Pancreas (tissue), 10 donors: ENCODE data around the gene CCDC63. TPM values are rescaled to one million over a fixed set of nuclear protein-coding genes. Genes with fewer than 3 reads are reported as not detected.
A peak's percentile ranks its signal among the peaks of the same experiment; 100 is the strongest.

ENCODE experiments used
- ATAC-seq, 4 donors: fragments of 200-7000 bp; cut with Tn5 transposase; one replicate each; pipeline versions ENCODE4 v1.8.0 to v1.9.1; 2020; ENCODE audit warnings: mild to moderate bottlenecking in 4 of 4, moderate library complexity in 4 of 4
- DNase-seq, 6 donors: peaks; one replicate each; pipeline ENCODE4 v3.0.0-alpha.2; 2020
- FAIRE-seq: peaks from 2 replicates; lab custom pipeline; 2012; peaks lifted over from hg19 to GRCh38; lab: Jason Lieb, UNC
- H3K27ac ChIP-seq, 4 donors: fragments of 200-600 bp; sonication (generic); 1 replicate in 3 of 4; 2 replicates in 1 of 4; pipeline versions ENCODE4 v1.5.0 to v1.8.0; 2020
- H3K27me3 ChIP-seq, 4 donors: fragments of 200-600 bp; one replicate each; pipeline ENCODE4 v1.8.0; 2021
- H3K36me3 ChIP-seq, 3 donors: fragments of 200-600 bp; sonication (generic) in 1 of 3; one replicate each; pipeline versions ENCODE4 v1.5.0 to v1.8.0; 2020 to 2021
- H3K4me1 ChIP-seq, 3 donors: fragments of 200-600 bp; one replicate each; pipeline ENCODE4 v1.8.0; 2021
- H3K4me3 ChIP-seq, 4 donors: fragments of 200-600 bp; sonication (generic) in 2 of 4; one replicate each; pipeline versions ENCODE4 v1.5.0 to v1.8.0; 2020 to 2021
- H3K9me3 ChIP-seq, 4 donors: fragments of 200-600 bp; one replicate each; pipeline ENCODE4 v1.8.0; 2021
- CTCF ChIP-seq, 4 donors: fragments of 200-600 bp; sonication (generic) in 3 of 4; IDR thresholded peaks; one replicate each; pipeline versions ENCODE4 v1.5.0 to v1.8.0; 2021; ENCODE audit warnings: antibody characterized with exemption in 4 of 4
- WGBS, 2 donors: extraction: QIAGEN DNeasy Blood & Tissue Kit; methylation state at CpG; one replicate each; pipeline ENCODE4 v1.1.7; 2013; 5-methylcytosine and 5-hydroxymethylcytosine counted together
- intact Hi-C, 3 donors: fragments of 100-400 bp; cut with DNase I; formaldehyde crosslinking; loops; one replicate each; pipeline versions ENCODE4 v1.11.1 to v1.14.2; 2022
- polyA plus RNA-seq, 2 donors: library from polyadenylated mRNA; stranded (reverse); fragments of 200-250 nt; gene quantifications; one replicate each; pipeline ENCODE4 v1.2.3, GENCODE V29; 2013
- total RNA-seq, 6 donors: library from RNA; stranded (reverse); fragmentation: NEBNext Ultra II Directional in 4 of 6; extraction: Animal tissue kit (Norgen Biotek cat#: 25700) in 4 of 6; gene quantifications; one replicate each; pipeline versions ENCODE4 v1.2.1 to v1.2.4, GENCODE V29; 2021 to 2023
- donor health status: healthy with polysubstance abuse.
- donor health status: DM: no; HTN: no; CAD: no; lungs with moderate emphysema.
- donor health status: DM: no; HTN: no; CAD: no.
- donor health status: control.
- donor health status: control.
- donor health status: Bipolar disorder and iron deficiency.
- donor health status: DM: yes; HTN: yes; CAD: no.
- donor health status: DM: no; HTN: no; CAD: no.
- donor health status: DM: no; HTN: no; CAD: no.
- donor health status: DM: yes; HTN: yes; CAD: no.

CCDC63 gene
- total and polyA plus RNA-seq, 8 donors: not detected

DNA sequence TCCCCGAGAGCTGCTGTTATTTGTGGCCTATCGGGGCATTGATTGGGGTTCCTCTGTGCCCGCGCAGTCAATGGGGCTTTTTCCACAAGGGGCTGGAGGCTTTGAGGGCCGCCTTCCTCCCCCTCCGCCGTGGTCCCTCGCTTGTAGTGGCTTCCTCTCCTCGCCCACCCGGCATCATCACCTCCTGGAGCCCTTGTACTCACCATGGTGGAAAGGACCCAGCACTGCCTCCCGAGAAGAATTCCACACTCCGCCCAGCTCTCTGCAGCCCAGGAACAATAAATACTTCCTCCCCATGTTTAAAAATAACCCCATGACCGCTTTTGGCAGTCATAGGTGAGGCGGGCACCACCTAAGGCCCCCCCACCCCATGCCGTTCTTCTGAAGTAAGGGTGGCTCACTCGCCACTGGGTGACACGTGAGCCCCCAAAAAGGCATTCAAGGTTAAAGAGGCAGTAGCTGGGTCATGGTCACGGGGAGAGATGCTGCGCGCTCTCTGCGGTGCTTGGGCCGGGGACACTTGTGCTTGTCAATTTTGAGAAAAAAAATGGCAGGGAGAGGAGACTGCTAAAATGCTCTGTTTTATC lies 73.6 kb downstream of the CCDC63 start, which contains the start of gene MYL2:
Gene MYL2, minus strand, starts transcription at position 256 of the 587 bp plus-strand sequence. Its CDS starts 50 bp downstream, at position 206.
- no peaks in the 10 kb centered on the region for H3K36me3 ChIP-seq
- H3K4me1 ChIP-seq: no peaks in the 10 kb centered on the region
- no peak within 1 kb of the TSS for H3K4me3 ChIP-seq
- DNase-seq: no peak
- no peak for TF ChIP-seq CTCF (IDR thresholded peaks at IDR 0.05)
- 53 to 62% methylated on average over 22 of the region's 22 CpGs for WGBS, 2 donors
- no peak within 1 kb of the TSS for H3K27ac ChIP-seq
- intact Hi-C loops: no loop called here
- ATAC-seq: no peak
- no peaks in the 10 kb centered on the region for H3K27me3 ChIP-seq
- no peak for FAIRE-seq
- H3K9me3 ChIP-seq: no peaks in the 10 kb centered on the region

DNA sequence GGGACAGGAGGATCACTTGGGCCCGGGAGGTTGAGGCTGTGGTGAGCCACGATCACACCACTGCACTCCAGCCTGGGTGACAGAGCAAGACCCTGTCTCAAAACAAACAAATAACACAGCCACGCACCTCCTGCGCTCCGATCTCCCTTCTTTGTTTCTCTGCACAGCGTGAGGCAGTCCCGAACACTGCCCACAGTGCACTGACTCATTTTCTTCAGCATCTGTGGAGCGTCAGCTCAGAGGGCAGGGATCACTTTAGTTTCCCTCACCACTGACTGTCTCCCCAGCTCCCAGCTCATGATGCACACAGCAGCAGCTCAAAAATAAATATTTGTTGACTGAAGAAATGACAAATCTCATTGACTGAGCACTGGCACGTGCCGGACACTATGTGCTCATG lies 74.5 kb downstream of the CCDC63 start:
- DNase-seq (no peak), FAIRE-seq (no peak), ATAC-seq (no peak)
- H3K36me3 ChIP-seq: no peaks in the 10 kb centered on the region
- H3K4me3 ChIP-seq: no peak overlapping the region
- no peaks in the 10 kb centered on the region for H3K4me1 ChIP-seq
- 60 to 65% methylated on average over 10 of the region's 10 CpGs for WGBS, 2 donors
- intact Hi-C loops: no loop called here
- no peak for TF ChIP-seq CTCF (IDR thresholded peaks at IDR 0.05)
- H3K9me3 ChIP-seq: no peaks in the 10 kb centered on the region
- H3K27ac ChIP-seq: no peak overlapping the region
- no peaks in the 10 kb centered on the region for H3K27me3 ChIP-seq

DNA sequence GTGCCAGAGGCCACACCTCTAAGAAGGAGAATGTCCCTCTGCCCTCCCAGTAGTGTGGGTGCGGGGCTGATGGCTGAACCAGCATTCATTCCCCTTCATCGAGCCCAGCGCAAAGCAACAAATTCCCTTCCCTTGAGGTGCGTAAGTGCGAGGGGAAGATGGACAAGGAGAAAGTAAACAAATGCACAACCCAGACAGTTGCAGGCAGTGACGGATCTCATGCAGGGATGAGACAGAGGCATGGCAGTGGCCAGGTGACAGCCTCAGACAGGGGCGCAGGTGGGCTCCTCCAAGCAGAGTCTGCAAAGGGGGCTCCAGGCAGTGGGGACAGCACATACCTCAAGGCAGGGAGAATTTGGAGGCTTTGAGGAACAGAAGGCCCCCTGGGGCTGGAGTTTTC lies 75.9 kb downstream of the CCDC63 start:
- TF ChIP-seq CTCF (IDR thresholded peaks at IDR 0.05): no peak
- ATAC-seq: no peak
- H3K27ac ChIP-seq: no peak overlapping the region
- intact Hi-C loops: no loop called here
- no peaks in the 10 kb centered on the region for H3K9me3 ChIP-seq
- H3K27me3 ChIP-seq: no peaks in the 10 kb centered on the region
- no peaks in the 10 kb centered on the region for H3K4me1 ChIP-seq
- no peaks in the 10 kb centered on the region for H3K36me3 ChIP-seq
- no peak for DNase-seq
- no peak overlapping the region for H3K4me3 ChIP-seq
- 64 to 65% methylated on average over 7 of the region's 7 CpGs for whole genome bisulfite sequencing, 2 donors
- no peak for FAIRE-seq

DNA sequence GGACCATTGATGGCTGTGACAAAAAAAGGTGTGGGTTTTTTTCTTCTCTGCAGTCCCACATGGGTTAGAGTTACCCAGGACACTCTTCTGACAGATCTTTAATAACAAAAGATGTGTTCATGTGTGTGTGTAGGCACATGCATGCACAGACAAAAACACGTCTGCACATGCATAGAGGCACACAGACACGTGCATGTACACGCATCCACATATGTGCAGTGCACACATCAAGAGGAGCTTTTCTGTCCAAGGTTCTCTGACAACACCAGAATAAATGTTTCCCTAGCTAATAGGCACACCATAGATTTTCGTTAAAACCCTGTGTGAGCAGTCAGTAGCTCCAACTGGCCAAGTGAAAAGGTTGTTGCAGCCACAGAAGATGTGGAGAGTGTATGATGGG lies 76.4 kb downstream of the CCDC63 start:
- Histone ChIP-seq H3K9me3 (no peaks in the 10 kb centered on the region), H3K27ac (no peak overlapping the region), H3K4me3 (no peak overlapping the region), H3K27me3 (no peaks in the 10 kb centered on the region), H3K36me3 (no peaks in the 10 kb centered on the region), H3K4me1 (no peaks in the 10 kb centered on the region)
- intact Hi-C loops: no loop called here
- DNase-seq (no peak), ATAC-seq (no peak), FAIRE-seq (no peak)
- TF ChIP-seq CTCF (IDR thresholded peaks at IDR 0.05): no peak
- 71 to 75% methylated on average over 4 of the region's 4 CpGs for WGBS, 2 donors

- DNase-seq (peak in 1 of 6 donors; percentile 35), FAIRE-seq (no peak), ATAC-seq (no peak)
- no peak overlapping the region for H3K27ac ChIP-seq
- 83 to 94% methylated on average over 9 of the region's 9 CpGs for WGBS, 2 donors
- no peak overlapping the region for H3K4me3 ChIP-seq
- no peaks in the 10 kb centered on the region for H3K4me1 ChIP-seq
- no peaks in the 10 kb centered on the region for H3K9me3 ChIP-seq
- H3K36me3 ChIP-seq: no peaks in the 10 kb centered on the region
- no peak for TF ChIP-seq CTCF (IDR thresholded peaks at IDR 0.05)
- intact Hi-C loops: no loop called here
- H3K27me3 ChIP-seq: no peaks in the 10 kb centered on the region
Observed at GRCh38 chr12:110923692-110924334, 77.0 kb downstream of the CCDC63 start.
